ENCODE measurements around the gene G2E3.

Gene G2E3

DNA sequence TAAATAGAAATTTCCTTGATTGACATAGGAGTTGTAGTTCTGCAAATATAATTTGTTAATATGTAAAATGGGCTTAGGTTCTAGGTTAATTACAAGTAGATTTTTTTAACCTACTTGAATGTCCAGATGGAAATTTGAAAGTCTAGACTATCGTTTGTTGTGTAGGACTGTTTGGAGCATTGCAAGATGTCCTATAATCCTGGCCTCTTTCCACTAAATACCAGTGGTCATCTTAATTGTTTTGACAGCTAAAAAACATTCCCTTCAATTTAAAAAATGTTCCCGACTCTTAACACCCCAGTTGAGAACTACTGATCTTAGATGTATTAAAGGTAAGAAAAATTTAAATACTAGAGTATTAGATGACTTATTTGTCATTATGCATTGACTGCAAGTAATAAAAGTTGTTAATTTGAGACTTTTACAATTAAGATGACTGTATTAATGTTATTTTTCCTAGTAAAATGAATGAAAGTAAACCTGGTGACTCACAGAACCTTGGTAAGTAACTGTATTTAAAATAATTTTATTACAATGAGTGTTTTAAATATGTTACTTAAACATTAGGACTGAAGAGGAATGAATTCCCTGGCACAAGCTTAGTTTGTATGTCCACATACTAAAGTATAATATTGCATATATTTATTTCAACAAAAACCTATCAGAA, 21.8 kb downstream of the G2E3 start:
- POLR2A ChIA-PET, result no interaction called here
- no peak overlapping the region for H3K4me3 ChIP-seq (ENCODE audit: low read depth, low read length)
- DNase-seq (ENCODE audit: low read depth, low spot score), result no peak
- CTCF ChIA-PET, result interaction anchor here (0.7 kb wide), 1 partner anchor 59 kb away, joined by 3 read pairs; no protein-coding TSS in a partner anchor
- TF ChIP-seq, protein P1, sequence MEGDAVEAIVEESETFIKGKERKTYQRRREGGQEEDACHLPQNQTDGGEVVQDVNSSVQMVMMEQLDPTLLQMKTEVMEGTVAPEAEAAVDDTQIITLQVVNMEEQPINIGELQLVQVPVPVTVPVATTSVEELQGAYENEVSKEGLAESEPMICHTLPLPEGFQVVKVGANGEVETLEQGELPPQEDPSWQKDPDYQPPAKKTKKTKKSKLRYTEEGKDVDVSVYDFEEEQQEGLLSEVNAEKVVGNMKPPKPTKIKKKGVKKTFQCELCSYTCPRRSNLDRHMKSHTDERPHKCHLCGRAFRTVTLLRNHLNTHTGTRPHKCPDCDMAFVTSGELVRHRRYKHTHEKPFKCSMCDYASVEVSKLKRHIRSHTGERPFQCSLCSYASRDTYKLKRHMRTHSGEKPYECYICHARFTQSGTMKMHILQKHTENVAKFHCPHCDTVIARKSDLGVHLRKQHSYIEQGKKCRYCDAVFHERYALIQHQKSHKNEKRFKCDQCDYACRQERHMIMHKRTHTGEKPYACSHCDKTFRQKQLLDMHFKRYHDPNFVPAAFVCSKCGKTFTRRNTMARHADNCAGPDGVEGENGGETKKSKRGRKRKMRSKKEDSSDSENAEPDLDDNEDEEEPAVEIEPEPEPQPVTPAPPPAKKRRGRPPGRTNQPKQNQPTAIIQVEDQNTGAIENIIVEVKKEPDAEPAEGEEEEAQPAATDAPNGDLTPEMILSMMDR (IDR thresholded peaks at IDR 0.05; ENCODE audit: insufficient read depth, low read length, missing control alignments), result no peak

DNA sequence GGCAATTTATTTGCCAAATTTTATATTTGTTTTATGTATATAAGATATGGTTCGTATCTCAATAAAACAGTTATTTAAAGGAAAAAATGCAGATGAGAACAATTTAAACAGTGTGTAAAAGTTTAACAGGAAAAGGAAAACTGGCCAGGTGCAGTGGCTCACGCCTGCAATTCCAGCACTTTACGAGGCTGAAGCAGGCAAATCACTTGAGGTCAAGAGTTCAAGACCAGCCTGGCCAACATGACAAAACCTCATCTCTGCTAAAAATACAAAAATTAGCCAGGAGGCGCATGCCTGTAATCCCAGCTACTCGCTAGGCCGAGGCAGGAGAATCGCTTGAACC, 22.3 kb downstream of the G2E3 start:
- ChIA-PET CTCF (interaction anchor here (0.7 kb wide), 1 partner anchor 60 kb away, joined by 3 read pairs; no protein-coding TSS in a partner anchor), POLR2A (no interaction called here)
- H3K4me3 ChIP-seq (ENCODE audit: low read depth, low read length), result no peak overlapping the region
- TF ChIP-seq, protein P1 (IDR thresholded peaks at IDR 0.05; ENCODE audit: insufficient read depth, low read length, missing control alignments), result no peak
- no peak for DNase-seq (ENCODE audit: low read depth, low spot score)

- POLR2A ChIA-PET, result no interaction called here
- no peak for DNase-seq (ENCODE audit: low read depth, low spot score)
- no peak overlapping the region for H3K4me3 ChIP-seq (ENCODE audit: low read depth, low read length)
- CTCF ChIA-PET, result interaction anchor here (1.0 kb wide), 1 partner anchor 29 kb away, joined by 3 read pairs; no protein-coding TSS in a partner anchor
- TF ChIP-seq, protein P1 (IDR thresholded peaks at IDR 0.05; ENCODE audit: insufficient read depth, low read length, missing control alignments), result no peak
These were observed 23.4 kb downstream of the G2E3 start for GRCh38 chr14:30582376-30582775.

- no peak overlapping the region for H3K4me3 ChIP-seq (ENCODE audit: low read depth, low read length)
- ChIA-PET CTCF (no interaction called here), POLR2A (no interaction called here)
- DNase-seq (ENCODE audit: low read depth, low spot score), result no peak
- TF ChIP-seq, protein P1 (IDR thresholded peaks at IDR 0.05; ENCODE audit: insufficient read depth, low read length, missing control alignments), result no peak
These were observed 25.2 kb downstream of the G2E3 start for GRCh38 chr14:30584058-30584630.

- CTCF ChIA-PET, result interaction anchor here (1.6 kb wide), 1 partner anchor 70 kb away, joined by 4 read pairs; no protein-coding TSS in a partner anchor
- H3K4me3 ChIP-seq (ENCODE audit: low read depth, low read length), result no peak overlapping the region
- POLR2A ChIA-PET, result interaction anchor here (0.6 kb wide), 1 partner anchor 56 kb away, joined by 4 read pairs; no protein-coding TSS in a partner anchor
- no peak for DNase-seq (ENCODE audit: low read depth, low spot score)
- TF ChIP-seq, protein P1 (IDR thresholded peaks at IDR 0.05; ENCODE audit: insufficient read depth, low read length, missing control alignments), result no peak
These were observed 26.2 kb downstream of the G2E3 start for GRCh38 chr14:30585204-30585603.

DNA sequence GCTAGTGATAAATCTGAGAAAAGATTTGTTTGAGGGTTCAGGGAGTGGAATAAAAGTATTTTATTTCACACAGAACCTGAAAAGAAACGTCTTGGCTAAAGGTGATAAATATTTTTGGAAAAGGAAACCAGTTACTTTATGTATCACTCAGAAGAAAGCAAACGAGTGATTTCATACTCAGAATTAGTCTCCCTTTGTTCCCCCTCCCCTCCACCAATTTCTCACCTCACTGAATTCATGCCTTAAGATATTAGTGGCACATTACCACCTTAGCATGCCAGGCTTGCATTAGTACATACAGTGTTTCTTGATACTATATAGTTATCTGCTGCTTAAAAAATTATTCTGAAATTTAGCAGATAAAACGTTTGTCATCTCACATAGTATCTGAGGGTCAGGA, 28.2 kb downstream of the G2E3 start:
- CTCF ChIA-PET, result no interaction called here

More for the DNA sequence above, 28.2 kb downstream of the G2E3 start:
- TF ChIP-seq, protein P1 (IDR thresholded peaks at IDR 0.05; ENCODE audit: insufficient read depth, low read length, missing control alignments), result no peak
- DNase-seq (ENCODE audit: low read depth, low spot score), result no peak
- POLR2A ChIA-PET, result no interaction called here
- H3K4me3 ChIP-seq (ENCODE audit: low read depth, low read length), result no peak overlapping the region

All from AG04449 (cell line).